Retina (tissue), 1 donor: Measurements from ENCODE around the gene GABBR2.

Experiments
- DNase-seq: peaks from one replicate; pipeline ENCODE4 v3.0.0-alpha.2; 2016

GABBR2 gene

GRCh38 chr9:98333703-98334582 lies 374.8 kb downstream of the GABBR2 start:
- DNase-seq, result no peak

- DNase-seq, result no peak
Measured at GRCh38 chr9:98332405-98332831, 376.3 kb downstream of the GABBR2 start.

- no peak for DNase-seq
Measured at GRCh38 chr9:98331536-98332259, 377.0 kb downstream of the GABBR2 start.

- DNase-seq, result no peak
Measured at GRCh38 chr9:98330831-98331230, 377.9 kb downstream of the GABBR2 start.

- DNase-seq, result no peak
Measured at GRCh38 chr9:98329904-98330303, 378.8 kb downstream of the GABBR2 start.

GRCh38 chr9:98329281-98329680 lies 379.5 kb downstream of the GABBR2 start:
- DNase-seq, result no peak

- no peak for DNase-seq
Measured at GRCh38 chr9:98328770-98329169, 380.0 kb downstream of the GABBR2 start.

- DNase-seq, result no peak
Measured at GRCh38 chr9:98328141-98328540, 380.6 kb downstream of the GABBR2 start.

- DNase-seq, result no peak
Measured at GRCh38 chr9:98327249-98327561, 381.5 kb downstream of the GABBR2 start.

GRCh38 chr9:98326459-98327248 lies 382.1 kb downstream of the GABBR2 start:
- no peak for DNase-seq

GRCh38 chr9:98324801-98325200 lies 383.9 kb downstream of the GABBR2 start:
- no peak for DNase-seq

GRCh38 chr9:98323831-98324135 lies 385.0 kb downstream of the GABBR2 start:
- DNase-seq, result no peak

GRCh38 chr9:98323051-98323830 lies 385.5 kb downstream of the GABBR2 start:
- no peak for DNase-seq

- no peak for DNase-seq
Measured at GRCh38 chr9:98321269-98321668, 387.5 kb downstream of the GABBR2 start.

GRCh38 chr9:98318834-98319478 lies 389.8 kb downstream of the GABBR2 start:
- no peak for DNase-seq

- DNase-seq, result peak; percentile 48
Measured at GRCh38 chr9:98318041-98318790, 390.5 kb downstream of the GABBR2 start.

- peak; percentile 83 for DNase-seq
Measured at GRCh38 chr9:98317134-98317857, 391.4 kb downstream of the GABBR2 start.

- DNase-seq, result peak; percentile 18
Measured at GRCh38 chr9:98316445-98317133, 392.1 kb downstream of the GABBR2 start.

GRCh38 chr9:98315551-98316060 lies 393.1 kb downstream of the GABBR2 start:
- DNase-seq, result peak; percentile 90

GRCh38 chr9:98315067-98315453 lies 393.7 kb downstream of the GABBR2 start:
- no peak for DNase-seq
